ENCODE results near the gene COPS6. TPM values are rescaled to one million over a fixed set of nuclear protein-coding genes. Genes with fewer than 3 reads are reported as not detected.

COPS6 gene
- total and polyA plus RNA-seq, 2 experiments from 2014 or later = 69.6 to 315 TPM

DNA sequence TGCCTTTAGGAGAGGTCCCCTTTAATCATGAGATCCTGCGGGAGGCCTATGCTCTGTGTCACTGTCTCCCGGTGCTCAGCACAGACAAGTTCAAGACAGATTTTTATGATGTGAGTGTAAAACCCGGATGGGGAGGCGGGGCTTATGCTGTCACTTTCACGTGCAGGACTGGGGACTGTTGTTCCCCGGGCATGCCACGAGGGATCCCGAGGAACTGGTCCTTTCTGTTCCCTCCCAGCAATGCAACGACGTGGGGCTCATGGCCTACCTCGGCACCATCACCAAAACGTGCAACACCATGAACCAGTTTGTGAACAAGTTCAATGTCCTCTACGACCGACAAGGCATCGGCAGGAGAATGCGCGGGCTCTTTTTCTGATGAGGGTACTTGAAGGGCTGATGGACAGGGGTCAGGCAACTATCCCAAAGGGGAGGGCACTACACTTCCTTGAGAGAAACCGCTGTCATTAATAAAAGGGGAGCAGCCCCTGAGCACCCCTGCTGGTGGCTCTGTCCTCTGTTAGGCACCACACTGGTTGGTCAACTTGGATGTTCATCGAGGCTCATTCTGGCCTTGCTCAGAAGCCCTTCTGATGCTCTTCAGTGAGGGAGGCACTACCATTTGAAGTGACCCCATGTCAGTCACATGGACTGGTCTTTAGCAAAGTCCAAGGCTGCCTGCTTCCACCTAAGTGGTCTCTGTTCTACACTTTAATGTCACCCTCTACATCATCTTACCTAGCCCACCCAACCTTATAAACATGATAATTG is 2.8 kb downstream of the COPS6 start:
- H3K4me1 ChIP-seq (ENCODE audit: low read depth) = peaks cover 2% of the 10 kb centered on the region
- peaks cover 62% of the 10 kb centered on the region for H3K36me3 ChIP-seq
- H3K27ac ChIP-seq = no peak overlapping the region
- DNase-seq (ENCODE audit: low read depth in 1 of 2, low spot score in 1 of 2) = no peak
- H3K9me3 ChIP-seq (ENCODE audit: low read depth) = no peaks in the 10 kb centered on the region
- TF ChIP-seq CTCF (IDR thresholded peaks at IDR 0.05; ENCODE audit: low read depth, low read length) = no peak
- no peak overlapping the region for H3K4me3 ChIP-seq
- no peaks in the 10 kb centered on the region for H3K27me3 ChIP-seq

DNA sequence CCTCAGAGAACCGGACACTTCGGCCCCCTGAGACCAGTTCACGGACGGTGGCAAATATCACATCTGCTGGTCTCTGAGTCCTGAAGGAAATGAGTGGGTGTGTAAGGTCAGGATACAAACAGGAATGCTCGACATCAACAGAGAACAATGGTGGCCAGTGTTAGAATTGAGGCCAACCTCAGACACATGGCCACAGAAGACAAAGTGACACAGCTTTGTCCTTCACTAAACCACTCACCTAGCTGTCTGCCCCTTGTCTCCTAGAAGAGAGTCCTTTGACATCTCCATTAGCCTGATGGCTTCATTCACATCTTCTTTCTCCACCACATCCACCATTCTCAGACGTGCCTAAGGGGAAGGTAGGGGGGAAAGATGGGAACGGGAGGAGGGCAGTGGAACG is 4.3 kb downstream of the COPS6 start:
- H3K4me1 ChIP-seq (ENCODE audit: low read depth) = peaks cover 2% of the 10 kb centered on the region
- H3K27ac ChIP-seq = no peak overlapping the region
- no peak for DNase-seq (ENCODE audit: low read depth in 1 of 2, low spot score in 1 of 2)
- H3K27me3 ChIP-seq = no peaks in the 10 kb centered on the region
- no peak overlapping the region for H3K4me3 ChIP-seq
- no peak for TF ChIP-seq CTCF (IDR thresholded peaks at IDR 0.05; ENCODE audit: low read depth, low read length)
- H3K36me3 ChIP-seq = peaks cover 75% of the 10 kb centered on the region
- no peaks in the 10 kb centered on the region for H3K9me3 ChIP-seq (ENCODE audit: low read depth)

GRCh38 chr7:100093498-100093897 is 4.7 kb downstream of the COPS6 start:
- H3K4me1 ChIP-seq (ENCODE audit: low read depth) = peaks cover 2% of the 10 kb centered on the region
- no peaks in the 10 kb centered on the region for H3K9me3 ChIP-seq (ENCODE audit: low read depth)
- no peak for TF ChIP-seq CTCF (IDR thresholded peaks at IDR 0.05; ENCODE audit: low read depth, low read length)
- no peak overlapping the region for H3K27ac ChIP-seq
- no peaks in the 10 kb centered on the region for H3K27me3 ChIP-seq
- no peak for DNase-seq (ENCODE audit: low read depth in 1 of 2, low spot score in 1 of 2)
- peaks cover 79% of the 10 kb centered on the region for H3K36me3 ChIP-seq
- H3K4me3 ChIP-seq = no peak overlapping the region

DNA sequence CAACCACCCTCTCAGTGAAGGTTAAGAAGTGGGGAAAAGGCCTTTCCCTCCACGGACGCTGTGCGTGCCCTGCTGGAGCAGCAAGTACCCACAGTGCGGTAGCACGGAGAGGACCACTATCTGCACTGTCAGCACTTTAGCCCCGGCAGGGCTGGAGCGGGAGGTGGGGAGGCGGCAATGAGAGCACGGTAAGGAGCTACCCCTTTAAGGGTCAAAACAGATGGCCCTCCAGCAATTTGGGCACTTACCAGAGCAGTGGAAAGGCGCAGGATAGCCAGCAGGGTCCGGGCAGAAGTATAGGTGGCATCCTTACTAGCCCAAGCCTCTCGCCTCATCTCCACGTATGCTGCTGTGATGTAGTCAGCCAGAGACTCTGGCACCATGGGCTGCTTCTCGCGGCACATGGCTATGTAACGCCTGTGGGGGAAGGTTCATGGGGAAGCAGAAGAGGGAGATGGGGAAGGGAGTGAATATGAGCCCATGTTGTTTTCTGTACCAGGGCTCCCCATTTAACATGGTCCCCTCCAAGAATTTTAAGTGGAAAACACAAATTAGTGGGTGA is 5.2 kb downstream of the COPS6 start:
- DNase-seq (ENCODE audit: low read depth in 1 of 2, low spot score in 1 of 2) = no peak
- Histone ChIP-seq H3K36me3 (peaks cover 84% of the 10 kb centered on the region), H3K27me3 (no peaks in the 10 kb centered on the region), H3K9me3 (ENCODE audit: low read depth) (no peaks in the 10 kb centered on the region), H3K27ac (no peak overlapping the region), H3K4me1 (ENCODE audit: low read depth) (peaks cover 2% of the 10 kb centered on the region), H3K4me3 (no peak overlapping the region)
- TF ChIP-seq CTCF (IDR thresholded peaks at IDR 0.05; ENCODE audit: low read depth, low read length) = no peak

- DNase-seq (ENCODE audit: low read depth in 1 of 2, low spot score in 1 of 2) = no peak
- no peak for TF ChIP-seq CTCF (IDR thresholded peaks at IDR 0.05; ENCODE audit: low read depth, low read length)
- no peaks in the 10 kb centered on the region for H3K27me3 ChIP-seq
- peaks cover 85% of the 10 kb centered on the region for H3K36me3 ChIP-seq
- no peaks in the 10 kb centered on the region for H3K4me1 ChIP-seq (ENCODE audit: low read depth)
- H3K27ac ChIP-seq = no peak overlapping the region
- no peak overlapping the region for H3K4me3 ChIP-seq
- no peaks in the 10 kb centered on the region for H3K9me3 ChIP-seq (ENCODE audit: low read depth)
These were observed 6.5 kb downstream of the COPS6 start for GRCh38 chr7:100095289-100095688.

All from cardiac muscle cell (in vitro differentiated cells and primary cell).